Measurements from ENCODE around the gene PRKCA. TPM values are rescaled to one million over a fixed set of nuclear protein-coding genes. Genes with fewer than 3 reads are reported as not detected.

The PRKCA gene
- total RNA-seq, 1 experiment from 2014 or later: 29.6 TPM

- Mint-ChIP-seq H3K27me3 (ENCODE audit: insufficient read depth, unreplicated experiment) (no peaks in the 10 kb centered on the region), H3K36me3 (ENCODE audit: insufficient read depth, unreplicated experiment) (peaks cover 4% of the 10 kb centered on the region), H3K9me3 (ENCODE audit: unreplicated experiment) (no peaks in the 10 kb centered on the region), H3K27ac (ENCODE audit: unreplicated experiment) (no peak overlapping the region), H3K4me1 (ENCODE audit: low read depth, unreplicated experiment) (no peaks in the 10 kb centered on the region), H3K4me3 (ENCODE audit: unreplicated experiment) (no peak overlapping the region)
- BruUV-seq (replicated peaks): no TSS peak
- no peaks in the 10 kb centered on the region for H3K27me3 ChIP-seq (replicated peaks; ENCODE audit: control insufficient read depth, insufficient read depth, low read length)
- no peaks in the 10 kb centered on the region for H3K9me3 ChIP-seq
- TF ChIP-seq, protein P1, sequence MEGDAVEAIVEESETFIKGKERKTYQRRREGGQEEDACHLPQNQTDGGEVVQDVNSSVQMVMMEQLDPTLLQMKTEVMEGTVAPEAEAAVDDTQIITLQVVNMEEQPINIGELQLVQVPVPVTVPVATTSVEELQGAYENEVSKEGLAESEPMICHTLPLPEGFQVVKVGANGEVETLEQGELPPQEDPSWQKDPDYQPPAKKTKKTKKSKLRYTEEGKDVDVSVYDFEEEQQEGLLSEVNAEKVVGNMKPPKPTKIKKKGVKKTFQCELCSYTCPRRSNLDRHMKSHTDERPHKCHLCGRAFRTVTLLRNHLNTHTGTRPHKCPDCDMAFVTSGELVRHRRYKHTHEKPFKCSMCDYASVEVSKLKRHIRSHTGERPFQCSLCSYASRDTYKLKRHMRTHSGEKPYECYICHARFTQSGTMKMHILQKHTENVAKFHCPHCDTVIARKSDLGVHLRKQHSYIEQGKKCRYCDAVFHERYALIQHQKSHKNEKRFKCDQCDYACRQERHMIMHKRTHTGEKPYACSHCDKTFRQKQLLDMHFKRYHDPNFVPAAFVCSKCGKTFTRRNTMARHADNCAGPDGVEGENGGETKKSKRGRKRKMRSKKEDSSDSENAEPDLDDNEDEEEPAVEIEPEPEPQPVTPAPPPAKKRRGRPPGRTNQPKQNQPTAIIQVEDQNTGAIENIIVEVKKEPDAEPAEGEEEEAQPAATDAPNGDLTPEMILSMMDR (IDR thresholded peaks at IDR 0.05; ENCODE audit: insufficient read depth in 1 of 2, low read depth in 1 of 2, low read length in 1 of 2, severe bottlenecking in 1 of 2, unreplicated experiment in 1 of 2): no peak
- no peaks in the 10 kb centered on the region for H3K4me1 ChIP-seq
- no peaks in the 10 kb centered on the region; the same call in 1 of the 2 replicates for H3K36me3 ChIP-seq (ENCODE audit: control insufficient read depth, insufficient read depth, low read length)
- CTCF ChIA-PET: no interaction called here
- no peak overlapping the region for H3K4me3 ChIP-seq (ENCODE audit: low read depth, low read length)
- intact Hi-C loops (cut with micrococcal nuclease; ENCODE audit: unreplicated experiment): no loop called here
- POLR2A ChIA-PET: no interaction called here
- DNase-seq: no peak
Observed at GRCh38 chr17:66637491-66637890, 335.1 kb downstream of the PRKCA start.

- no peaks in the 10 kb centered on the region for H3K9me3 ChIP-seq
- CTCF ChIA-PET: no interaction called here
- no peaks in the 10 kb centered on the region; the same call in 1 of the 2 replicates for H3K36me3 ChIP-seq (ENCODE audit: control insufficient read depth, insufficient read depth, low read length)
- Mint-ChIP-seq H3K4me1 (ENCODE audit: low read depth, unreplicated experiment) (no peaks in the 10 kb centered on the region), H3K27ac (ENCODE audit: unreplicated experiment) (no peak overlapping the region), H3K4me3 (ENCODE audit: unreplicated experiment) (no peak overlapping the region), H3K36me3 (ENCODE audit: insufficient read depth, unreplicated experiment) (peaks cover 5% of the 10 kb centered on the region), H3K27me3 (ENCODE audit: insufficient read depth, unreplicated experiment) (no peaks in the 10 kb centered on the region), H3K9me3 (ENCODE audit: unreplicated experiment) (no peaks in the 10 kb centered on the region)
- BruUV-seq (replicated peaks): no TSS peak
- TF ChIP-seq, protein P1 (IDR thresholded peaks at IDR 0.05; ENCODE audit: insufficient read depth in 1 of 2, low read depth in 1 of 2, low read length in 1 of 2, severe bottlenecking in 1 of 2, unreplicated experiment in 1 of 2): no peak
- POLR2A ChIA-PET: no interaction called here
- intact Hi-C loops (cut with micrococcal nuclease; ENCODE audit: unreplicated experiment): no loop called here
- no peaks in the 10 kb centered on the region for H3K27me3 ChIP-seq (replicated peaks; ENCODE audit: control insufficient read depth, insufficient read depth, low read length)
- DNase-seq: no peak
- H3K4me1 ChIP-seq: no peaks in the 10 kb centered on the region
- H3K4me3 ChIP-seq (ENCODE audit: low read depth, low read length): no peak overlapping the region
Observed at GRCh38 chr17:66638707-66639479, 336.5 kb downstream of the PRKCA start.

- no TSS peak for BruUV-seq (replicated peaks)
- peaks cover 15% of the 10 kb centered on the region; the same call in 1 of the 2 replicates for H3K4me1 ChIP-seq
- H3K9me3 ChIP-seq: no peaks in the 10 kb centered on the region
- H3K27ac Mint-ChIP-seq (ENCODE audit: unreplicated experiment): no peak overlapping the region
- ChIA-PET CTCF (no interaction called here), POLR2A (no interaction called here)
- H3K27me3 ChIP-seq (replicated peaks; ENCODE audit: control insufficient read depth, insufficient read depth, low read length): no peaks in the 10 kb centered on the region
- H3K9me3 Mint-ChIP-seq (ENCODE audit: unreplicated experiment): no peaks in the 10 kb centered on the region
- no peak for DNase-seq
- H3K4me3 ChIP-seq (ENCODE audit: low read depth, low read length): no peak overlapping the region
- H3K36me3 ChIP-seq (ENCODE audit: control insufficient read depth, insufficient read depth, low read length): no peaks in the 10 kb centered on the region; the same call in 1 of the 2 replicates
- TF ChIP-seq, protein P1 (IDR thresholded peaks at IDR 0.05; ENCODE audit: insufficient read depth in 1 of 2, low read depth in 1 of 2, low read length in 1 of 2, severe bottlenecking in 1 of 2, unreplicated experiment in 1 of 2): no peak
- peaks cover 10% of the 10 kb centered on the region for H3K36me3 Mint-ChIP-seq (ENCODE audit: insufficient read depth, unreplicated experiment)
- intact Hi-C loops (cut with micrococcal nuclease; ENCODE audit: unreplicated experiment): no loop called here
- H3K27me3 Mint-ChIP-seq (ENCODE audit: insufficient read depth, unreplicated experiment): no peaks in the 10 kb centered on the region
- H3K4me3 Mint-ChIP-seq (ENCODE audit: unreplicated experiment): no peak overlapping the region
- H3K4me1 Mint-ChIP-seq (ENCODE audit: low read depth, unreplicated experiment): peaks cover 10% of the 10 kb centered on the region
Observed at GRCh38 chr17:66643815-66644710, 341.6 kb downstream of the PRKCA start.

Measured in Caco-2 (cell line).